Neural progenitor cell (in vitro differentiated cells): ENCODE data around the gene MBLAC1.

Experiments
- CTCF ChIP-seq: fragments of 200-600 bp; sonication (generic); IDR thresholded peaks from 2 replicates; pipeline ENCODE4 v1.5.1; 2017; ENCODE audit warnings: antibody characterized with exemption, mild to moderate bottlenecking
- EZH2 ChIP-seq: fragments of 200-600 bp; sonication (generic); IDR thresholded peaks from 2 replicates; pipeline ENCODE4 v1.6.1; 2017; ENCODE audit warnings: antibody characterized with exemption, mild to moderate bottlenecking, moderate library complexity

GRCh38 chr7:100093054-100093453 is 33.7 kb upstream of the MBLAC1 start:
- TF ChIP-seq EZH2 = no peak
- TF ChIP-seq CTCF = no peak
